ENCODE measurements around the gene DPP6. TPM values are rescaled to one million over a fixed set of nuclear protein-coding genes. Genes with fewer than 3 reads are reported as not detected.

Gene DPP6
- total and polyA plus RNA-seq, 2 experiments from 2014 or later = 0.20 to 0.44 TPM

DNA sequence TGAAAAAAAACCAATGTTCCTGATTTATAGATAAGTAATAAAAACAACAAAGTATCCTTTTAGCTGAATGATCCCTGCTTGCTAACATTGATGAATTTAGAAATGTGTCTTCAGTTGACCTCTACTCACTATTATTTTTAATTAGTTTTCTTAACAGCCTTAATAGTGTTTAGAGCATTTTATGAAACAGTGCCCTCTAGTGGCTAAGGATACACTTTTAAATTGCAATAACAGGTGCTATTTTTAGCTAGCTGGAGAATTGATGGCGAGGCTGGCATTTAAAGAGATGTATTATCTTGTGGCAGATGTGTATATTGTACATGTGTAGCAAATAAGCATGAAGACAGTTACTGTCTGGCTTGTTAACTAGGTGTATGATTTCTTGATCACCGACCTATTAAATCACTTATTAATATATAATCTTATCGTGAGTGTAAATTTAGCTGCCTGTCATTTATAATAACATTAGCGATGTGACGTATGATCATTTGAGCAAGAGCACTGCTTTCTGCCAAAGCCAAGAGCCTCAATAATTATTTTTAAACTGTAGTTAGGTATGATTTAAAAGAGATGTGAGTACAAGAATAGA, 451.9 kb downstream of the DPP6 start:
- Histone ChIP-seq H4K20me1 (ENCODE audit: insufficient read depth, poor library complexity, severe bottlenecking) (no peaks in the 10 kb centered on the region), H3K4me3 (no peak overlapping the region), H3K9me3 (ENCODE audit: low read depth) (no peaks in the 10 kb centered on the region), H3K27me3 (no peaks in the 10 kb centered on the region), H3K9me2 (replicated peaks; ENCODE audit: insufficient read depth) (no peaks in the 10 kb centered on the region), H2AFZ (no peak overlapping the region), H3K79me2 (no peaks in the 10 kb centered on the region), H3K36me3 (replicated peaks; ENCODE audit: insufficient read depth, low read depth) (no peaks in the 10 kb centered on the region), H3K4me2 (no peak overlapping the region), H3K27ac (no peak overlapping the region), H3K4me1 (ENCODE audit: insufficient read depth) (no peaks in the 10 kb centered on the region)
- WGBS (ENCODE audit: low lambda C conversion rate, missing lambda C conversion rate) = 63% methylated on average over 5 of the region's 5 CpGs
- no peak for TF ChIP-seq EZH2phosphoT487 (IDR thresholded peaks at IDR 0.05; ENCODE audit: low read depth, severe bottlenecking, unreplicated experiment)
- TF ChIP-seq EZH2 (IDR thresholded peaks at IDR 0.05; ENCODE audit: borderline replicate concordance) = no peak
- TF ChIP-seq, protein P1, sequence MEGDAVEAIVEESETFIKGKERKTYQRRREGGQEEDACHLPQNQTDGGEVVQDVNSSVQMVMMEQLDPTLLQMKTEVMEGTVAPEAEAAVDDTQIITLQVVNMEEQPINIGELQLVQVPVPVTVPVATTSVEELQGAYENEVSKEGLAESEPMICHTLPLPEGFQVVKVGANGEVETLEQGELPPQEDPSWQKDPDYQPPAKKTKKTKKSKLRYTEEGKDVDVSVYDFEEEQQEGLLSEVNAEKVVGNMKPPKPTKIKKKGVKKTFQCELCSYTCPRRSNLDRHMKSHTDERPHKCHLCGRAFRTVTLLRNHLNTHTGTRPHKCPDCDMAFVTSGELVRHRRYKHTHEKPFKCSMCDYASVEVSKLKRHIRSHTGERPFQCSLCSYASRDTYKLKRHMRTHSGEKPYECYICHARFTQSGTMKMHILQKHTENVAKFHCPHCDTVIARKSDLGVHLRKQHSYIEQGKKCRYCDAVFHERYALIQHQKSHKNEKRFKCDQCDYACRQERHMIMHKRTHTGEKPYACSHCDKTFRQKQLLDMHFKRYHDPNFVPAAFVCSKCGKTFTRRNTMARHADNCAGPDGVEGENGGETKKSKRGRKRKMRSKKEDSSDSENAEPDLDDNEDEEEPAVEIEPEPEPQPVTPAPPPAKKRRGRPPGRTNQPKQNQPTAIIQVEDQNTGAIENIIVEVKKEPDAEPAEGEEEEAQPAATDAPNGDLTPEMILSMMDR (IDR thresholded peaks at IDR 0.05; ENCODE audit: poor library complexity) = peak; percentile 75
- peak; percentile 78 for DNase-seq (ENCODE audit: low spot score)

DNA sequence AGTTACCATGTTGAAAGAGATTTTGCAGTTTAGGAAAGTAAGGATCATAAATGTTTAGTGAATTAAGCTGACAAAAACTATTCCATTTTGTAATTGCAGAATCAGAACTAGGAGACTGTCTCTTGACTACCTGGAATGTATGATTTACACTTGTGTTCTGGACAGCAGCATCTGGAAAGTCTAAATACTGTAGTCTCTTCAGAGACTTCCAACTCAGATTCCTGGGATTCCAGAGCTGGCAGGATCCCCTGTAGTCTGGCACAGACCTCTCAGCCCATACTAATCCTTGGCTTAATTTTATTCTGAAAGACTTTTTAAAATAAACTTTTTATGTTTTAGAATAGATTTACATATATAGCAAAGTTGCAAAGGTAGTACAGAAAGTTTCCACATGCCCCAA, 452.7 kb downstream of the DPP6 start:
- H3K27ac ChIP-seq = no peak overlapping the region
- H3K27me3 ChIP-seq = no peaks in the 10 kb centered on the region
- H4K20me1 ChIP-seq (ENCODE audit: insufficient read depth, poor library complexity, severe bottlenecking) = no peaks in the 10 kb centered on the region
- no peaks in the 10 kb centered on the region for H3K4me1 ChIP-seq (ENCODE audit: insufficient read depth)
- no peaks in the 10 kb centered on the region for H3K79me2 ChIP-seq
- H2AFZ ChIP-seq = no peak overlapping the region
- no peak overlapping the region for H3K4me2 ChIP-seq
- no peaks in the 10 kb centered on the region for H3K9me3 ChIP-seq (ENCODE audit: low read depth)
- TF ChIP-seq EZH2phosphoT487 (IDR thresholded peaks at IDR 0.05; ENCODE audit: low read depth, severe bottlenecking, unreplicated experiment) (no peak), EZH2 (IDR thresholded peaks at IDR 0.05; ENCODE audit: borderline replicate concordance) (no peak)
- TF ChIP-seq, protein P1 (IDR thresholded peaks at IDR 0.05; ENCODE audit: poor library complexity) = no peak
- DNase-seq (ENCODE audit: low spot score) = no peak
- H3K9me2 ChIP-seq (replicated peaks; ENCODE audit: insufficient read depth) = no peaks in the 10 kb centered on the region
- no peak overlapping the region for H3K4me3 ChIP-seq
- H3K36me3 ChIP-seq (replicated peaks; ENCODE audit: insufficient read depth, low read depth) = no peaks in the 10 kb centered on the region

- no peak for DNase-seq (ENCODE audit: low spot score)
- Histone ChIP-seq H3K9me2 (replicated peaks; ENCODE audit: insufficient read depth) (no peaks in the 10 kb centered on the region), H3K27ac (no peak overlapping the region), H3K36me3 (replicated peaks; ENCODE audit: insufficient read depth, low read depth) (no peaks in the 10 kb centered on the region), H3K4me2 (no peak overlapping the region), H3K27me3 (no peaks in the 10 kb centered on the region), H2AFZ (no peak overlapping the region), H3K9me3 (ENCODE audit: low read depth) (no peaks in the 10 kb centered on the region), H3K4me1 (ENCODE audit: insufficient read depth) (no peaks in the 10 kb centered on the region), H3K4me3 (no peak overlapping the region), H4K20me1 (ENCODE audit: insufficient read depth, poor library complexity, severe bottlenecking) (no peaks in the 10 kb centered on the region), H3K79me2 (no peaks in the 10 kb centered on the region)
- WGBS (ENCODE audit: low lambda C conversion rate, missing lambda C conversion rate) = 80% methylated on average over 4 of the region's 4 CpGs
- TF ChIP-seq EZH2 (IDR thresholded peaks at IDR 0.05; ENCODE audit: borderline replicate concordance) = no peak
These were observed 453.2 kb downstream of the DPP6 start for GRCh38 chr7:154505362-154505761.

GRCh38 chr7:154509192-154509591, 457.0 kb downstream of the DPP6 start:
- no peak for DNase-seq (ENCODE audit: low spot score)
- 86% methylated on average over 3 of the region's 3 CpGs for WGBS (ENCODE audit: low lambda C conversion rate, missing lambda C conversion rate)
- no peak for TF ChIP-seq EZH2phosphoT487 (IDR thresholded peaks at IDR 0.05; ENCODE audit: low read depth, severe bottlenecking, unreplicated experiment)
- TF ChIP-seq EZH2 (IDR thresholded peaks at IDR 0.05; ENCODE audit: borderline replicate concordance) = no peak
- TF ChIP-seq, protein P1 (IDR thresholded peaks at IDR 0.05; ENCODE audit: poor library complexity) = no peak

More at GRCh38 chr7:154509192-154509591, 457.0 kb downstream of the DPP6 start:
- no peaks in the 10 kb centered on the region for H3K9me2 ChIP-seq (replicated peaks; ENCODE audit: insufficient read depth)
- no peak overlapping the region for H3K4me3 ChIP-seq
- H3K4me1 ChIP-seq (ENCODE audit: insufficient read depth) = no peaks in the 10 kb centered on the region
- no peaks in the 10 kb centered on the region for H3K9me3 ChIP-seq (ENCODE audit: low read depth)
- H3K4me2 ChIP-seq = no peak overlapping the region
- H4K20me1 ChIP-seq (ENCODE audit: insufficient read depth, poor library complexity, severe bottlenecking) = no peaks in the 10 kb centered on the region
- H3K36me3 ChIP-seq (replicated peaks; ENCODE audit: insufficient read depth, low read depth) = no peaks in the 10 kb centered on the region
- no peak overlapping the region for H2AFZ ChIP-seq
- H3K27ac ChIP-seq = no peak overlapping the region
- no peaks in the 10 kb centered on the region for H3K79me2 ChIP-seq
- no peaks in the 10 kb centered on the region for H3K27me3 ChIP-seq
